Astrocyte (in vitro differentiated cells and primary cell): ENCODE data around the gene PLEKHG3.
"Not testable (repeated sequence)": the region's sequence is repeated elsewhere in the genome, so short reads cannot be mapped to it uniquely, and the experiment has no call there.

Experiments
- CTCF ChIP-seq: IDR thresholded peaks from 2 replicates; pipeline ENCODE4 v1.5.1; 2011; ENCODE audit warnings: low read depth, mild to moderate bottlenecking, inconsistent platforms, low read length, moderate library complexity; ENCODE audit not compliant: insufficient read depth
- EZH2 ChIP-seq: IDR thresholded peaks from 2 replicates; pipeline ENCODE4 v1.6.1; 2012; ENCODE audit warnings: mild to moderate bottlenecking, low read length, inconsistent platforms; ENCODE audit not compliant: insufficient read depth

- TF ChIP-seq CTCF, EZH2: not testable (repeated sequence)
Measured at GRCh38 chr14:64658700-64659264, 45.4 kb upstream of the PLEKHG3 start.
